Liver (tissue), 9 donors: ENCODE data around the gene SLC25A6. TPM values are rescaled to one million over a fixed set of nuclear protein-coding genes. Genes with fewer than 3 reads are reported as not detected.

Experiments
- DNase-seq: peaks from one replicate; pipeline ENCODE4 v3.0.0-alpha.2; 2017; ENCODE audit warnings: low spot score
- H3K27ac ChIP-seq, 2 donors: one replicate each; pipeline ENCODE4 v1.7.0; 2013; ENCODE audit warnings: inconsistent platforms in 2 of 2, low read length in 2 of 2, control low read depth in 1 of 2, low read depth in 1 of 2, mild to moderate bottlenecking in 1 of 2
- H3K27me3 ChIP-seq, 4 donors: one replicate each; pipeline versions ENCODE4 v1.6.1 to v1.7.0; 2013; ENCODE audit warnings: low read length in 3 of 4, inconsistent platforms in 1 of 4, mild to moderate bottlenecking in 1 of 4, moderate library complexity in 1 of 4; ENCODE audit not compliant: control insufficient read depth in 4 of 4, insufficient read depth in 4 of 4
- H3K36me3 ChIP-seq, 4 donors: one replicate each; pipeline versions ENCODE4 v1.6.1 to v1.7.0; 2013; ENCODE audit warnings: low read length in 3 of 4, mild to moderate bottlenecking in 3 of 4, low read depth in 1 of 4, moderate library complexity in 1 of 4; ENCODE audit not compliant: control insufficient read depth in 4 of 4, insufficient read depth in 3 of 4
- H3K4me1 ChIP-seq, 4 donors: one replicate each; pipeline versions ENCODE4 v1.6.1 to v1.7.0; 2013; ENCODE audit warnings: low read length in 3 of 4, mild to moderate bottlenecking in 3 of 4, moderate library complexity in 1 of 4; ENCODE audit not compliant: control insufficient read depth in 4 of 4, insufficient read depth in 4 of 4
- H3K4me3 ChIP-seq, 3 donors: one replicate each; pipeline versions ENCODE4 v1.6.1 to v1.7.0; 2013; ENCODE audit warnings: low read length in 3 of 3, control low read depth in 1 of 3, low read depth in 1 of 3, mild to moderate bottlenecking in 1 of 3
- H3K9ac ChIP-seq, 2 donors: one replicate each; pipeline ENCODE4 v1.7.0; 2013; ENCODE audit warnings: low read length in 2 of 2, mild to moderate bottlenecking in 2 of 2, moderate library complexity in 2 of 2, control low read depth in 1 of 2, low read depth in 1 of 2
- H3K9me3 ChIP-seq, 4 donors: one replicate each; pipeline versions ENCODE4 v1.6.1 to v1.7.0; 2013; ENCODE audit warnings: low read length in 3 of 4; ENCODE audit not compliant: control insufficient read depth in 4 of 4
- CTCF ChIP-seq: fragments of 150-350 bp; IDR thresholded peaks from 2 replicates; pipeline ENCODE4 v1.5.1; 2017; ENCODE audit warnings: improper control_type of control experiment, low read depth, low read length; ENCODE audit not compliant: missing input control
- EGR1 ChIP-seq, 2 donors: IDR thresholded peaks; 2 replicates each; pipeline ENCODE4 v1.6.1; 2016 to 2018; ENCODE audit warnings: antibody characterized with exemption in 2 of 2, low read depth in 2 of 2
- FOXA1 ChIP-seq: IDR thresholded peaks from 2 replicates; pipeline ENCODE4 v1.6.1; 2016; ENCODE audit warnings: antibody characterized with exemption
- FOXA2 ChIP-seq: IDR thresholded peaks from 2 replicates; pipeline ENCODE4 v1.6.1; 2016; ENCODE audit warnings: antibody characterized with exemption
- GABPA ChIP-seq, 2 donors: IDR thresholded peaks in 1 of 2; conservative IDR thresholded peaks in 1 of 2; 2 replicates each; pipeline ENCODE4 v1.6.1; 2016; ENCODE audit warnings: antibody characterized with exemption in 2 of 2, mild to moderate bottlenecking in 1 of 2, moderate library complexity in 1 of 2
- HNF4A ChIP-seq, 2 donors: conservative IDR thresholded peaks; 2 replicates each; pipeline ENCODE4 v1.6.1; 2016; ENCODE audit warnings: antibody characterized with exemption in 2 of 2, mild to moderate bottlenecking in 2 of 2
- HNF4G ChIP-seq: IDR thresholded peaks from 2 replicates; pipeline ENCODE4 v1.6.1; 2016; ENCODE audit warnings: antibody characterized with exemption
- MAX ChIP-seq: IDR thresholded peaks from 2 replicates; pipeline ENCODE4 v1.6.1; 2016; ENCODE audit warnings: antibody characterized with exemption
- NR2F2 ChIP-seq: IDR thresholded peaks from 2 replicates; pipeline ENCODE4 v1.6.1; 2016; ENCODE audit warnings: antibody characterized with exemption
- RAD21 ChIP-seq, 2 donors: IDR thresholded peaks; 2 replicates each; pipeline ENCODE4 v1.6.1; 2016; ENCODE audit warnings: antibody characterized with exemption in 2 of 2, mild to moderate bottlenecking in 2 of 2
- RXRA ChIP-seq, 2 donors: IDR thresholded peaks; 2 replicates each; pipeline ENCODE4 v1.6.1; 2017 to 2018; ENCODE audit warnings: antibody characterized with exemption in 2 of 2, mild to moderate bottlenecking in 1 of 2
- SP1 ChIP-seq: IDR thresholded peaks from 2 replicates; pipeline ENCODE4 v1.6.1; 2018; ENCODE audit warnings: antibody characterized with exemption, mild to moderate bottlenecking
- YY1 ChIP-seq: IDR thresholded peaks from 2 replicates; pipeline ENCODE4 v1.6.1; 2016; ENCODE audit warnings: antibody characterized with exemption, mild to moderate bottlenecking
- ZBTB33 ChIP-seq: IDR thresholded peaks from 2 replicates; pipeline ENCODE4 v1.6.1; 2016; ENCODE audit warnings: antibody characterized with exemption
- WGBS: extraction: QIAGEN DNeasy Blood & Tissue Kit; methylation state at CpG from one replicate; pipeline ENCODE4 v1.1.7; 2013; 5-methylcytosine and 5-hydroxymethylcytosine counted together
- polyA plus RNA-seq, 2 donors: library from polyadenylated mRNA; stranded (reverse) in 1 of 2; unstranded in 1 of 2; fragments of 200-250 nt in 1 of 2; fragments of >200 nt in 1 of 2; fragmentation: Nextera tagmentation in 1 of 2; extraction: Ambion mirVana in 1 of 2; gene quantifications; one replicate each; pipeline versions ENCODE4 v1.2.1 to v1.2.3, GENCODE V29; 2013 to 2015
- total RNA-seq, 2 donors: library from RNA; depleted of rRNA; stranded (reverse); fragments of >200 nt; gene quantifications; one replicate each; pipeline ENCODE4 v1.2.3, GENCODE V29; 2014
- TF ChIP-seq, protein P1 (sequence below): IDR thresholded peaks from 2 replicates; pipeline ENCODE4 v1.6.1; 2016; ENCODE audit warnings: antibody characterized with exemption
- TF ChIP-seq, protein P2 (sequence below): IDR thresholded peaks from 2 replicates; pipeline ENCODE4 v1.6.1; 2016; ENCODE audit warnings: antibody characterized with exemption, mild to moderate bottlenecking
- donor health status: healthy.
- donor health status: healthy.
- donor health status: healthy.
- donor health status: healthy.
- donor health status: healthy.

Gene SLC25A6
- total and polyA plus RNA-seq, 4 donors: 44.8 to 110 (median 64.0) TPM

- Histone ChIP-seq H3K27ac (no peak overlapping the region), H3K9ac (no peak overlapping the region), H3K36me3 (peaks cover 14 to 44% (median 19%) of the 10 kb centered on the region in 4 donors), H3K27me3 (no peaks in the 10 kb centered on the region), H3K4me1 (no peaks in the 10 kb centered on the region), H3K9me3 (no peaks in the 10 kb centered on the region), H3K4me3 (no peak overlapping the region)
- DNase-seq: no peak
- TF ChIP-seq GABPA (IDR thresholded peaks at IDR 0.05 in 1 of 2, conservative IDR thresholded peaks at IDR 0.05 in 1 of 2) (no peak), MAX (no peak), YY1 (no peak), FOXA2 (no peak), EGR1 (IDR thresholded peaks at IDR 0.05; ENCODE audit: low read depth in 2 of 2) (no peak), HNF4A (conservative IDR thresholded peaks at IDR 0.05) (no peak), RXRA (IDR thresholded peaks at IDR 0.05) (no peak), ZBTB33 (no peak), FOXA1 (no peak)
- 78% methylated on average over 15 of the region's 15 CpGs for WGBS
Observed at GRCh38 chrX:1416327-1416784, 24.4 kb upstream of the SLC25A6 start.

DNA sequence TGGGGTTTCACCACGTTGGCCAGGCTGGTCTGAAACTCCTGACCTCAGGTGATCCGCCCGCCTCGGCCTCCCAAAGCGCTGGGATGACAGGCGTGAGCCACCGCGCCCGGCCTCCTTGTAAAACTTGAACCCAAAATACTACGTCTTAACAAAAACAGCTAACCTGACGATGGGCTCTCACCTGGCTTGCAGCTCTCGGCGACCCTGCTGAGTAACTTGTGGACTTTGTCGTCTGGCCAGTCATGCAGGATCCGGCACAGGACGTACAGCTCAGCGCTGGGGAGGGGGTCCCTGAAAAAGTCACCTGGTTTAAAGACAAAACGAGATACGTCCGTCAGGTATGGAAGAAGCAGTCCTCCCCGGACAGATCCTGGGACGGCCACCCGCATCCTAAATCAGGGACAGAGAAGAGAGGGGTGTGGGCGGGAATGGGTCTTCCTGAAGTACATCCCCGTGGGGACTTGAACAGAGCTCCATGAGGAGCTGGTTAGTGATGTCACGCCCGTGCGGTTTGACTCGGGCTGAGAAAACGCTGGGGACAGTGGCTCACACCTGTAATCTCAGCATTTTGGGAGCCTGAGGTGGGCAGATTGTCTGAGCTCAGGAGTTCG, 20.7 kb upstream of the SLC25A6 start:
- Histone ChIP-seq H3K27ac (no peak overlapping the region), H3K27me3 (no peaks in the 10 kb centered on the region), H3K4me1 (no peaks in the 10 kb centered on the region), H3K4me3 (no peak overlapping the region), H3K9ac (no peak overlapping the region), H3K36me3 (peaks cover 15 to 44% (median 21%) of the 10 kb centered on the region in 4 donors), H3K9me3 (no peaks in the 10 kb centered on the region)
- no peak for DNase-seq
- no peak for TF ChIP-seq FOXA2
- no peak for TF ChIP-seq EGR1 (IDR thresholded peaks at IDR 0.05; ENCODE audit: low read depth in 2 of 2)
- no peak for TF ChIP-seq HNF4G
- TF ChIP-seq, protein P1, sequence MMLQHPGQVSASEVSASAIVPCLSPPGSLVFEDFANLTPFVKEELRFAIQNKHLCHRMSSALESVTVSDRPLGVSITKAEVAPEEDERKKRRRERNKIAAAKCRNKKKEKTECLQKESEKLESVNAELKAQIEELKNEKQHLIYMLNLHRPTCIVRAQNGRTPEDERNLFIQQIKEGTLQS: no peak
- 92% methylated on average over 31 of the region's 31 CpGs for WGBS

DNA sequence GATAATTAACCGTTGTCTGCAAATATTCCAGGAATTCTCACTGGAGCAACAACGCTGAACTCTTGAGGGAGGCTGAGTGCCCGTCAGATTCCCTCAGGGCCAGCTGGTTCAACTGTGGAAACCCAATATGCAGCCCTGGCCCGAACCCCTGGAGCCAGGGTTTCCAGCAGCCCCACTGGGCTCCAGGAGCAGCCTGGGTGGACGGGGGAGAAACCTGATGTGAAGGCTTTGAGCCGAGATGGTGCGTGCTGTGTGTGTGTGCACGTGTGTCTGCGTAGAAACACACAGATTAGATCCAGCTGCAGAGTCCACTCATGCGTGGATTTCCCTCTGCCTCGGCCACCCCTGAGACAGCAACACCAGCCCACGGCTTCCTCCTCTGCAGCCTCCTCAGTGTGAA, 19.4 kb upstream of the SLC25A6 start:
- no peak overlapping the region for H3K9ac ChIP-seq
- H3K36me3 ChIP-seq: peaks cover 18 to 49% (median 35%) of the 10 kb centered on the region in 4 donors
- WGBS: 94% methylated on average over 12 of the region's 12 CpGs
- no peaks in the 10 kb centered on the region for H3K4me1 ChIP-seq
- no peak overlapping the region for H3K4me3 ChIP-seq
- no peaks in the 10 kb centered on the region for H3K9me3 ChIP-seq
- H3K27ac ChIP-seq: no peak overlapping the region
- DNase-seq: no peak
- no peak for TF ChIP-seq FOXA1
- TF ChIP-seq, protein P2, sequence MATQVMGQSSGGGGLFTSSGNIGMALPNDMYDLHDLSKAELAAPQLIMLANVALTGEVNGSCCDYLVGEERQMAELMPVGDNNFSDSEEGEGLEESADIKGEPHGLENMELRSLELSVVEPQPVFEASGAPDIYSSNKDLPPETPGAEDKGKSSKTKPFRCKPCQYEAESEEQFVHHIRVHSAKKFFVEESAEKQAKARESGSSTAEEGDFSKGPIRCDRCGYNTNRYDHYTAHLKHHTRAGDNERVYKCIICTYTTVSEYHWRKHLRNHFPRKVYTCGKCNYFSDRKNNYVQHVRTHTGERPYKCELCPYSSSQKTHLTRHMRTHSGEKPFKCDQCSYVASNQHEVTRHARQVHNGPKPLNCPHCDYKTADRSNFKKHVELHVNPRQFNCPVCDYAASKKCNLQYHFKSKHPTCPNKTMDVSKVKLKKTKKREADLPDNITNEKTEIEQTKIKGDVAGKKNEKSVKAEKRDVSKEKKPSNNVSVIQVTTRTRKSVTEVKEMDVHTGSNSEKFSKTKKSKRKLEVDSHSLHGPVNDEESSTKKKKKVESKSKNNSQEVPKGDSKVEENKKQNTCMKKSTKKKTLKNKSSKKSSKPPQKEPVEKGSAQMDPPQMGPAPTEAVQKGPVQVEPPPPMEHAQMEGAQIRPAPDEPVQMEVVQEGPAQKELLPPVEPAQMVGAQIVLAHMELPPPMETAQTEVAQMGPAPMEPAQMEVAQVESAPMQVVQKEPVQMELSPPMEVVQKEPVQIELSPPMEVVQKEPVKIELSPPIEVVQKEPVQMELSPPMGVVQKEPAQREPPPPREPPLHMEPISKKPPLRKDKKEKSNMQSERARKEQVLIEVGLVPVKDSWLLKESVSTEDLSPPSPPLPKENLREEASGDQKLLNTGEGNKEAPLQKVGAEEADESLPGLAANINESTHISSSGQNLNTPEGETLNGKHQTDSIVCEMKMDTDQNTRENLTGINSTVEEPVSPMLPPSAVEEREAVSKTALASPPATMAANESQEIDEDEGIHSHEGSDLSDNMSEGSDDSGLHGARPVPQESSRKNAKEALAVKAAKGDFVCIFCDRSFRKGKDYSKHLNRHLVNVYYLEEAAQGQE: no peak
- TF ChIP-seq NR2F2: no peak
- no peak for TF ChIP-seq HNF4G
- no peak for TF ChIP-seq HNF4A (conservative IDR thresholded peaks at IDR 0.05)
- TF ChIP-seq EGR1 (IDR thresholded peaks at IDR 0.05; ENCODE audit: low read depth in 2 of 2): no peak
- TF ChIP-seq, protein P1: no peak
- no peak for TF ChIP-seq GABPA (IDR thresholded peaks at IDR 0.05 in 1 of 2, conservative IDR thresholded peaks at IDR 0.05 in 1 of 2)
- TF ChIP-seq SP1: no peak
- TF ChIP-seq CTCF: no peak
- no peak for TF ChIP-seq RAD21 (IDR thresholded peaks at IDR 0.05)
- no peak for TF ChIP-seq MAX
- no peak for TF ChIP-seq YY1
- H3K27me3 ChIP-seq: no peaks in the 10 kb centered on the region
